Pulmonary artery endothelial cell (primary cell): ENCODE data around the gene CMC1. TPM values are rescaled to one million over a fixed set of nuclear protein-coding genes. Genes with fewer than 3 reads are reported as not detected.

Experiments
- DNase-seq: peaks from one replicate; pipeline ENCODE4 v3.0.0-alpha.2; 2011; ENCODE audit warnings: low read depth, low spot score
- total RNA-seq: library from RNA; depleted of rRNA; stranded (reverse); fragments of >200 nt; gene quantifications from 2 replicates; pipeline ENCODE4 v1.2.3, GENCODE V29; 2014

The CMC1 gene
- total RNA-seq, 1 donor from 2014 or later, result 3.6 TPM

DNA sequence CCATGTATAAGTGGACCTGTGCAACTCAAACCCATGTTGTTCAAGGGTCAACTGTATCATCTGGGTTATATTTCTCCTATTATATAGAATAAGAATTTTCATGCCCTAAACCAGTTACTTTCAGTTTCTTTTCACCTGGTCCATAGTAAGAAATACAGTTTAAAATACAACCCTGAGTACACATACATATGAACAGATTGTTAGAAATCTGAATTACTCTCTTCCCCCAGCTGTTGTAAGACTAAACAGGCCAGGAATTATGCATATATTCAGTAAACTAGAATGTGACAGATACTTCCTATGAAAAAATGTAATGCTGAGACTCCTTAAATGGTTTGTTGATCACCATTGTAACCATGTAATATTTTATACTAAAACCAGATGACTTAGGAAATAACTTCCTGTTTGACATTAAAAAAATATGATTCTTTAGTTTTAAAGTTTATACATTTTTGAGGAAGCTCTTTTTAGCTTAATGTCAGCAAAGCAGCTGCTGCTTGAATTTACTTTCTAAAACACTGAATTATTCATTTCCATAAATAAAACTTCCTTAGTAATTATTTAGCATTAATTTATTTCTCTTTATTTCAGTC lies 54.6 kb downstream of the CMC1 start:
- no peak for DNase-seq

DNA sequence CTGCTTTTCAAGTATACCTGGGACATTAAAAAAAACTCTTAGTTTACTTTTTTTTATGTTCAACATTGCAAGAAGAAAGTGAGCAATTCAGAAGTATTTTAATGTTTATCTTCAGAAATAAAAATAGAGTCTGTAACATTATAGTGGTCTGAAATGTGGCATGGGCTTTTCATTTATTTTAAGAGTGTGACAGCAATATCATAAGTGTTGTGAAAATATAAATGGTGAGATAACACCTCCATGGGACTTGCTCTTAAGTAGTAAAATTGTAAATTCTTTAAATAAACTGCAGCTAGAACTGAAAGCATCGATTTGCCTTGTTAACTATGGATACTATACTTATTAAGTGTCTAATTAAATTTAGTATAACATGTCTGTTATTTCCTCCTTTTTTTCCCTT lies 58.3 kb downstream of the CMC1 start:
- DNase-seq, result no peak

- DNase-seq, result no peak
Measured at GRCh38 chr3:28300345-28300962, 59.0 kb downstream of the CMC1 start.

DNA sequence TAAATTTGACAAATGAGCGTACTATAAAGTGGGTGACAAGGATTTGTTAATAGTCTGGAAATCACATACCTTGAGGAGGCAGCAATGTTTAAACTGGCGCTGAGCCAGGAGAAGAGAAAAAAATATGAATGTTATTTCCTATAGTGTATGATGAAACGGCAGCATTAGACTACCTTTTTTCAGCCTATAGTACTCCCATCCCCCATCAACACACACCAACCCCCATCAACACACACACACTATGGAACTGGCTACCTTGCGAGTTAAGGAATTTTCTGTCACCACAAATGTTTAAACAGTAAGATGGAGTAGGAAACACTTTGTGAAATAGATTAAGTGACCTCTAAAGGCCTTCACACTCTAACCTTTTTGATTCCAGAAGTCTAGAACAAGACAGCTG lies 60.3 kb downstream of the CMC1 start:
- DNase-seq, result no peak

- no peak for DNase-seq
Measured at GRCh38 chr3:28308196-28308595, 66.8 kb downstream of the CMC1 start.

GRCh38 chr3:28315711-28316110 lies 74.3 kb downstream of the CMC1 start:
- DNase-seq, result no peak

DNA sequence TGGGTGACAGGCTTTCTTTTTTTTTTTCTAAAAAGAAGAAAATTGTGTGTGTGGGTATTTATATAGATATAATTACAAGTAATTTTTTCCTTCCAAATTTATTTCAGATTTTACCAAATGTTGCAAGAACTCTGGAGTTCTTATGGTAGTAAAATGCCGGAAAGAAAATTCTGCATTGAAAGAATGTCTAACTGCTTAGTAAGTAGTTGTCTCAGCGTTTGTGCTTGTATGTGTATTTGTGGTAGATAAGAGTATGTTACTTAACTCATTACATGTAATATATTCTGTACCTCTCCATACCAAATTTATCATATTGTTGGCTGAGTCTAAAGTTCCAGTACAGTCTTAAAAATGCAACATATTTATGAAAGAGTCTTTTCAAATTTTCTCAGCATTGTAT lies 74.8 kb downstream of the CMC1 start:
- no peak for DNase-seq

DNA sequence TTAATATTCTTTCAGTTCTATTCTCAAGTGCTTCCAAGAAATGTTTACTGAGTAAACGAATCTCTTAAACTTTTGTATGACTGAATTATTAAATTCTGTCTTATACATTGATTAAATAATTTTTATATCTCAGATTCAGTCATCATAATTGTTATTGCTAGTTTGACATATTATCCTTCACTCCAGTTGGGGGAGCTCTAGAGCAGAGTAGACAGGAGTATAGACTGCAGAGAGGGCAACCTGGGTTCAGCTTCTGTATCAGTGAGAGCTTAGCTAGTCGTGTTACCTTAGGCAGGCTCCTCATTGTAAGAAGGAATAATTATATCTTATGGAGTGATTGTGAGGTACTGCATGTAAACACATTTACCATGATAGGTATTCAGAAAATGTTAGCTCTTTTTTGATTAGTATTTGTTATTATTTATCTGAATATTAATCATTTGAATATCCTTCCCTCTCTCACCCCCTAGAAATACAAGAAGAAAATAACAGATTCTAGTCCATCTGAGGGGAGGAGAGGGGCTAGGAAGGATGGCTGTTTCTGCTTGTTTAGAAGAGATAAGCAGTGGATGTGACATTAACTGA lies 76.1 kb downstream of the CMC1 start:
- DNase-seq, result no peak

GRCh38 chr3:28320981-28321380 lies 79.6 kb downstream of the CMC1 start:
- no peak for DNase-seq

DNA sequence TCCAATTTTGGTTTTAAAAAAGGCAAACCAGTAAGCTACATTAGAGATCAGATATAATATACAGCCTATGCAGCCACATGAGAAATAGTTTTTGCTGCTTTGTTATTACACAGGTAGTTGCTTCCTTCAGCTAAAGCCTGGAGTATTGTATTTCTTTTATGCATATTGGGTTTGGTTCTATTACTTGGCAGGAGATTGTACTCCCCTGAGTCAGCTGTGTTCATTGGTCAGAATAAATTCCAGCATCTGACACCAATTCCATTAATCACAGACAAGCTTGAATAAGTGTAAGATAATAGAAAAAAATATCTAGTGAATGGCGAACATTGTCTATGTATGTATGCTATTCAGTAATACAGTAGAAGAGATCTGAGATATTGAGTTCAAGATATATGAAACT lies 81.0 kb downstream of the CMC1 start:
- no peak for DNase-seq

DNA sequence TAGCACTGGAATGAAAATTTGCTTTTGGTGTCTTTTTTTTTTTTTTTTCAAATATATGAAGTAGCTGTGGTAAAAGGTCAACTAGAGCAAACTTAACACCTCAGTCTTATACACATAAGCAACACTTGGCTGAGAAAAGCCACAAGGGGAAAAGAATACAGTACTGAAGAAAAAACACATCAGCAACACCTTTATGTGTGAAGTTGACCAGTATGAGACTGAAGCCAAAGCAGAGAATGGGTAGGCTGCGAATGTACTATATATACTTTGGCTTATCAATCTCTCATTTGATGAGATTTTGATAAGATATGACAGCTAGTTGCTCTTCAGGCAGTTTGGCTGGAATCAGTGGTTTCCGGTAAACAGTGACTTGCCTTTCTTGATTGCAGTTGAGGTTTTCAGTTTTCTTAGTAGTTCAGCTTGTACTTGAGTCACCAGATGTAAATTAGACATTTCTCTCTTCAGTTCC lies 85.1 kb downstream of the CMC1 start:
- DNase-seq, result no peak

DNA sequence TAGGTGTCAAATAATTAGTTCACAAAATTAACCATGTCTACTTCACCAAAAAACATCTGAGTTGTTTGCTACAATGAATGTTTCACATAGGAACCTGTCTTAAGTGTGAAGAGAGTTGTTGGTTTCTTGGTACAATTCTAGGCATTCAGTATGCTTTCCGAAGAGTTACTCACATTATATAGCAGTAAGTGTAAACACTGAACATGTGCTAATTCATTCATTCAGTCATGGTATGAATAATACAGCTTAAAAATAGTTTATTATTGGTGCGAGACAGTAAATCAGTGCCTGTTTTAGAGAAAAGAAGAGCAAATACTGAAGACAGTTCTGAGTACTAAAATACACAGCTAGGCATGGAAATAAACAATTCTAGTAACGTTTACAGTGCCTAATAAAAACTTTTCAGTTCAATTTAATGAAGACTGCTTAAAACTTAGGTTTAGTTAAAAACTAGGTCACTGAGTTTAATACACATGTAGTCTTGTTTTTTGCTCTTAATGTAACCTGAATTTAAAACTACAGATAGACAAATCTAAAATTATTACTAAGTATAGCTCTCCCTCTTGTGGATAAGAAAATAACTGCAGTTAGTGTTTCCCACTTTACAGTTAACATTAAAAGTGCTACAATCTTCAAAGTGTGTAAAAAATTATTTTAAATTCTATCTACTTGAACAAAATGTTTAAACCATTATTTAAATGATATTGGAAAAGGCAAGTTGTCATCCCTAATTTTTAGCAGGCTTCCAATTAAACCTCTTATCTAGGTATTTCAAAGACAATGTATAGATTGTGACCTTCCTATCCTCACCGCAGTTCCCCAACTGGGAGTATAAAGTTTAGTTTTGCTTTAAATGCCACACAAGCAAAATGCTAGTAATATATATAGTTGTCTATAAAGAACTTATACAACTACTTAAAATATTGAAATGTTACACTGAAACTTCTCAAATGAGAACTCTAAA lies 87.1 kb downstream of the CMC1 start:
- DNase-seq, result no peak

GRCh38 chr3:28334552-28334951 lies 93.1 kb downstream of the CMC1 start:
- DNase-seq, result no peak

DNA sequence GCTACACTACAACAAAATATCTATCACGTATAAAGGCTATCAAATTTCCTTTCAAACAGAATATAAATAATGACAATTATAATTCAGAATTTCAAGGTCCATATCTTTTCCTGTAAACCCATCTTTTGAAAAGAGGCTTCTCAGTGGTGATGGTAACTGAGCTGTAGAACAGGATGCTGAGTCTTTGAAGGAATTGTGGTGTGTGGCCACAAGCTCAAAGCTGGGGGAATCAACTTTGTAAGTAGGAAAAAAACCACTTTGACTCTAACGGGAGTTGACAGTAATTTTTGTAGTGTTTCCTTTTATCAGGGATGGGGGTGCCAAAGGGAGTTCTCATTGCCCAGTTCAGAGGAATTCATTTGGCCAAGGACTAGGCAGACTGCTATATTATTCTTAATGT lies 93.8 kb downstream of the CMC1 start:
- no peak for DNase-seq

DNA sequence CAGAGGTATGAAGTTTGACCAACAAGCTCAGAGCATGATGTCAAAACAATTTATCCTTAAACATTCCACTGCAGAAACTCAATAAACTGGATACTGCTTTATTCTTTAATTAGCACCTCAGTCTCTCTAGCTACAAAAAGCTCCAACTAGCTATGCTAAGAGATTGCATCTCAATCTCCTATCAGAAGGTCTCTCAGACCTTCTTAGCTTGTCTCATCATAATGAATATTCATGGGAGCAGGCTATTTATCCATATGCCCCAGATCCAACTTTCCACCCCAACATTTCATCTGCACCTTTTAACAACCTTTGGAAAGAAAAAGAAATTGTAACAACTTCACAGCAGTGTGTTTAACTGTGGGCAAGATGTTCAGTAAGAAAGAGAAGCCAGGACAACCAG lies 95.8 kb downstream of the CMC1 start:
- no peak for DNase-seq

DNA sequence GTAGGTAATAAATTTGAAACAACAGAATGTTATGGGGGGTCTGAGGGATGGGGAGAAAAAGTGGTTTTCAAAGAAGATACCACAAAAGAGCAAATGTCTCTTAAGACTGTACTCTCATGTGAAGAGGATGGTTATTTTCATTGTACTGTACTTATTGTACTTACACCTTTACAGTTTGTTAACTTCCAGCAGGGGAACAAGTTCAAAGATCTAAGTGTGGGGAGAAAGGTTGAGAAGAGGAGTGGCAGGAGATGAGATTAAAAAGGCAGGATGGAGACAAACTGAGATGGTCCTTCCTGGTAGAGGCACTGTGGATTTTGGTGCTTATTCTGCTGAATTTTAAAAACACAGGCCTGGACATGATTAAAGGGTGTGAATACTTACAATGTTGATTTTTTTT lies 101.7 kb downstream of the CMC1 start:
- no peak for DNase-seq

GRCh38 chr3:28345690-28346089 lies 104.3 kb downstream of the CMC1 start:
- DNase-seq, result no peak

DNA sequence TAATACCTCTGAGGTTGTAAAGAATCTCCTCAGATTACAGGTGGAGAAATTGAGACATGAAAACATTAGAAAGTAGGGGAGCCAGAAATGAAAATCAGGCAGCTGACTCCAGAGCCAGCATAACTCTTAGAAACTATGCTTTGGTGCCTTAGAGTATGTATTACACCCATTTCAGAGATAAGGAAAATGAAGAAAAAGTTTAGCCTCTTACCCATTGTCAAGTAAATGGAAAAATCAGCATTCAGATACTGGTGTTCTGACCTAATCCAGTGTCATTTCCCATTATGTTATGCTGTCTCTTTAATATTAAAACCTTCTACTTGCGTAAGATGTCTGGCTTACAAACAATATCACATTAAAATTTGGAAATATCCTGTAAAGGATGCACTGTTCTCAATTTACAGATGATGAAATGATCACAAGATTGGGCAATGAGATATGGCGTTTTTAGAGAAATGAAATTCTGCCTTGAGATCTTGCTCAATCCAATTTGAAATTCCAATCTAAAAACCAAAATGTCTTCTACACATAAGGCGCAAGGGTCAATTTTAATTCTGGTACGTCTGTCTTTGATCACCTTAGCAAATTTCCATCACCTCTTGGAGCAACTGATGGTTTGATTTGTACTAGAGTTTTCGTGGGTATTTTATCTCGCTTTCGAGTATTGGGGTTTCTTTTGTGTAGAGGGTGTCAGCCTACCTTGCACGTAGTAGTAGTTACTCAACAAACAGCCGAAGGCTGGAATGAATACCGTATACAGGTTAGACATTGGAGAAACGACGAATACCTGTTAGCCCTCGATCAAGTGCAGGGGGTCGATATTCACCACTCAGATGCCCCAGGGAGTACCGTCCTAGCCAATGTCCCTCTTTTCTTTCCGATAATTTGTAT lies 106.2 kb downstream of the CMC1 start:
- DNase-seq, result no peak

GRCh38 chr3:28348265-28348628 lies 106.8 kb downstream of the CMC1 start:
- DNase-seq, result no peak

GRCh38 chr3:28348629-28349468 lies 107.4 kb downstream of the CMC1 start, which contains the start of the genes AZI2 and ZCWPW2:
TSS of gene AZI2 (minus strand) at chr3:28348824. CDS start at chr3:28340617, 8,207 bp downstream.
TSS of gene ZCWPW2 (plus strand) at chr3:28348721. CDS start at chr3:28413069, 64,348 bp downstream.
- peak; percentile 75 for DNase-seq
